GM23338 (cell line): ENCODE measurements around the gene DENR. TPM values are rescaled to one million over a fixed set of nuclear protein-coding genes. Genes with fewer than 3 reads are reported as not detected.

Source experiments
- ATAC-seq: fragments of 200-7000 bp; cut with Tn5 transposase; 3 replicates; pipeline ENCODE4 v1.9.1; 2020
- DNase-seq: peaks from one replicate; pipeline ENCODE4 v3.0.0-alpha.2; 2015; ENCODE audit warnings: low spot score
- H2AFZ ChIP-seq: fragments of 200-600 bp; sonication (generic); 2 replicates; pipeline ENCODE4 v1.8.0; 2016; ENCODE audit warnings: antibody characterized with exemption, mild to moderate bottlenecking, moderate library complexity
- H3F3A ChIP-seq: fragments of 200-600 bp; sonication (generic); replicated peaks from 2 replicates; pipeline ENCODE4 v1.8.0; 2017; ENCODE audit warnings: antibody characterized with exemption, mixed run types, low read depth
- H3K27ac ChIP-seq: fragments of 200-600 bp; sonication (generic); 2 replicates; pipeline ENCODE4 v1.6.1; 2016; ENCODE audit warnings: low read depth
- H3K27me3 ChIP-seq: fragments of 200-600 bp; sonication (generic); 2 replicates; pipeline ENCODE4 v1.8.0; 2016; ENCODE audit warnings: mild to moderate bottlenecking, mixed run types, moderate library complexity; ENCODE audit not compliant: insufficient read depth
- H3K36me3 ChIP-seq: fragments of 200-600 bp; sonication (generic); 2 replicates; pipeline ENCODE4 v1.8.0; 2016; ENCODE audit warnings: mild to moderate bottlenecking; ENCODE audit not compliant: insufficient read depth
- H3K4me1 ChIP-seq: fragments of 200-600 bp; sonication (generic); 2 replicates; pipeline ENCODE4 v1.8.0; 2016; ENCODE audit warnings: mild to moderate bottlenecking, moderate library complexity; ENCODE audit not compliant: insufficient read depth
- H3K4me2 ChIP-seq: fragments of 200-600 bp; sonication (generic); 2 replicates; pipeline ENCODE4 v1.7.1; 2017; ENCODE audit warnings: mixed run types
- H3K4me3 ChIP-seq: fragments of 200-600 bp; sonication (generic); 2 replicates; pipeline ENCODE4 v1.6.1; 2016; ENCODE audit warnings: mixed run types
- H3K79me2 ChIP-seq: fragments of 200-600 bp; sonication (generic); replicated peaks from 2 replicates; pipeline ENCODE4 v1.8.0; 2017; ENCODE audit warnings: mild to moderate bottlenecking; ENCODE audit not compliant: insufficient read depth
- H3K9me2 ChIP-seq: fragments of 200-600 bp; sonication (generic); 2 replicates; pipeline ENCODE4 v1.8.0; 2017; ENCODE audit not compliant: insufficient read depth
- H4K20me1 ChIP-seq: fragments of 200-600 bp; sonication (generic); replicated peaks from 2 replicates; pipeline ENCODE4 v1.8.0; 2017; ENCODE audit warnings: mild to moderate bottlenecking; ENCODE audit not compliant: insufficient read depth
- H3K27ac Mint-ChIP-seq: 2 replicates; pipeline ENCODE4 v1.8.0; 2020; ENCODE audit warnings: inconsistent platforms, mild to moderate bottlenecking, moderate library complexity, mixed read lengths
- H3K27me3 Mint-ChIP-seq: 3 replicates; pipeline ENCODE4 v1.8.0; 2022; ENCODE audit warnings: low read depth, mild to moderate bottlenecking, moderate library complexity, mixed read lengths, inconsistent platforms; ENCODE audit not compliant: insufficient read depth, poor library complexity
- H3K36me3 Mint-ChIP-seq: 3 replicates; pipeline ENCODE4 v1.8.0; 2021; ENCODE audit warnings: low read depth, mild to moderate bottlenecking, inconsistent platforms, moderate library complexity, mixed read lengths
- H3K4me1 Mint-ChIP-seq: 3 replicates; pipeline ENCODE4 v1.8.0; 2020; ENCODE audit warnings: mild to moderate bottlenecking, inconsistent platforms, mixed read lengths
- H3K4me3 Mint-ChIP-seq: 3 replicates; pipeline ENCODE4 v1.8.0; 2021; ENCODE audit warnings: moderate library complexity, mild to moderate bottlenecking, inconsistent platforms, mixed read lengths
- H3K9me3 Mint-ChIP-seq: 3 replicates; pipeline ENCODE4 v1.8.0; 2020; ENCODE audit warnings: moderate library complexity, mild to moderate bottlenecking, inconsistent platforms, mixed read lengths
- CREB1 ChIP-seq: fragments of 250-450 bp; sonication (Bioruptor Pico); IDR thresholded peaks from 2 replicates; pipeline ENCODE4 v1.5.0; 2020; ENCODE audit warnings: low read depth, mild to moderate bottlenecking, moderate library complexity
- CTCF ChIP-seq, 2 experiments: fragments of 200-600 bp in 1 of 2; sonication (generic) in 1 of 2; conservative IDR thresholded peaks; 2 replicates each; pipeline versions ENCODE4 v1.5.1 to v1.6.1; 2016 to 2017; ENCODE audit warnings: antibody characterized with exemption in 2 of 2, low read depth in 2 of 2, mild to moderate bottlenecking in 2 of 2, moderate library complexity in 1 of 2
- ETS1 ChIP-seq: IDR thresholded peaks from 2 replicates; pipeline ENCODE4 v1.6.1; 2016; ENCODE audit warnings: antibody characterized with exemption
- EZH2 ChIP-seq: fragments of 200-600 bp; sonication (generic); IDR thresholded peaks from one replicate; pipeline ENCODE4 v1.8.0; 2017; ENCODE audit warnings: antibody characterized with exemption, mild to moderate bottlenecking, low read depth; ENCODE audit not compliant: unreplicated experiment
- EZH2phosphoT487 ChIP-seq: fragments of 200-600 bp; sonication (generic); IDR thresholded peaks from one replicate; pipeline ENCODE4 v1.8.1; 2018; ENCODE audit warnings: antibody characterized with exemption; ENCODE audit not compliant: unreplicated experiment
- JUNB ChIP-seq: IDR thresholded peaks from one replicate; pipeline ENCODE4 v1.6.1; 2016; ENCODE audit warnings: antibody characterized with exemption; ENCODE audit not compliant: unreplicated experiment
- STAT1 ChIP-seq: IDR thresholded peaks from one replicate; pipeline ENCODE4 v1.6.1; 2016; ENCODE audit warnings: antibody characterized with exemption; ENCODE audit not compliant: unreplicated experiment
- ZNF114 ChIP-seq: fragments of 250-450 bp; sonication (Bioruptor Pico); IDR thresholded peaks from 2 replicates; pipeline ENCODE4 v1.5.0; 2020; ENCODE audit warnings: mild to moderate bottlenecking, moderate library complexity
- ZNF331 ChIP-seq: fragments of 250-450 bp; sonication (Bioruptor Pico); IDR thresholded peaks from 2 replicates; pipeline ENCODE4 v1.5.0; 2020; ENCODE audit warnings: low read depth, mild to moderate bottlenecking, moderate library complexity
- polyA plus RNA-seq: library from polyadenylated mRNA; unstranded; fragments of >200 nt; fragmentation: Nextera tagmentation; extraction: Ambion mirVana; gene quantifications from 2 replicates; pipeline ENCODE4 v1.2.1, GENCODE V29; 2016
- total RNA-seq: library from RNA; depleted of rRNA; stranded (reverse); fragments of >200 nt; shearing (Covaris generic); gene quantifications from 2 replicates; pipeline ENCODE4 v1.2.3, GENCODE V29; 2014
- TF ChIP-seq, protein P1 (sequence below): IDR thresholded peaks from one replicate; pipeline ENCODE4 v1.6.1; 2018; ENCODE audit warnings: antibody characterized with exemption; ENCODE audit not compliant: unreplicated experiment

DENR gene
- total and polyA plus RNA-seq, 2 experiments from 2014 or later, result 55.2 to 130 TPM

DNA sequence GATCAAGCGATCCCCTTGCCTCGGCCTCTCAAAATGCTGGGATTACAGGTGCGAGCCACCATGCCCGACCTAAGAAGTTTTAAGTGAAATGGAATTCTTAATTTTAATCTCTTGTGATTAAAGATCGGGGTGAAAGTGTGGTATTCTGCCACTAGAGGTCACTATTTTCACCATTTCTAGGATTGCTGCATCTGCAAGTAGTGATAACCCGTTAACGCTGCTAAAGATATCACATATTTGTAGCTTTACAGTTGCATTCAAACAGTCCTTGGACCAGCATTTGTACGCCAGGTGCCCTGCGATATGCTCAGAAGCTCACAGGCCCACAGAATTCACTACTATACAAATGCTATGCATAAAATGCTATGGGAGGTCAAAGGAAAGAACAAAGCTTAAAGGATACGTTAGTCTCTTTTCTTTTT lies 41.1 kb downstream of the DENR start:
- Mint-ChIP-seq H3K27me3 (no peaks in the 10 kb centered on the region), H3K4me1 (peaks cover 3% of the 10 kb centered on the region; the same call in 2 of the 3 replicates), H3K4me3 (no peak overlapping the region), H3K36me3 (no peaks in the 10 kb centered on the region), H3K27ac (no peak overlapping the region), H3K9me3 (no peaks in the 10 kb centered on the region)
- Histone ChIP-seq H3K4me1 (0 out of 2 replicates have a peak, but pooled peaks cover 5% of the 10 kb centered on the region), H3K4me2 (no peak overlapping the region), H3K36me3 (no peaks in the 10 kb centered on the region; the same call in 1 of the 2 replicates), H3K27me3 (no peaks in the 10 kb centered on the region), H4K20me1 (no peaks in the 10 kb centered on the region), H3K27ac (no peak overlapping the region), H3K4me3 (no peak overlapping the region), H3F3A (no peaks in the 10 kb centered on the region), H3K79me2 (no peaks in the 10 kb centered on the region), H2AFZ (no peak overlapping the region), H3K9me2 (no peaks in the 10 kb centered on the region)
- peak; percentile 80 for DNase-seq
- ATAC-seq, result peak; percentile 64
- TF ChIP-seq JUNB (no peak), EZH2phosphoT487 (no peak), CTCF (conservative IDR thresholded peaks at IDR 0.05; ENCODE audit: low read depth in 2 of 2) (peak; percentile 71 to 82)
- TF ChIP-seq, protein P1, sequence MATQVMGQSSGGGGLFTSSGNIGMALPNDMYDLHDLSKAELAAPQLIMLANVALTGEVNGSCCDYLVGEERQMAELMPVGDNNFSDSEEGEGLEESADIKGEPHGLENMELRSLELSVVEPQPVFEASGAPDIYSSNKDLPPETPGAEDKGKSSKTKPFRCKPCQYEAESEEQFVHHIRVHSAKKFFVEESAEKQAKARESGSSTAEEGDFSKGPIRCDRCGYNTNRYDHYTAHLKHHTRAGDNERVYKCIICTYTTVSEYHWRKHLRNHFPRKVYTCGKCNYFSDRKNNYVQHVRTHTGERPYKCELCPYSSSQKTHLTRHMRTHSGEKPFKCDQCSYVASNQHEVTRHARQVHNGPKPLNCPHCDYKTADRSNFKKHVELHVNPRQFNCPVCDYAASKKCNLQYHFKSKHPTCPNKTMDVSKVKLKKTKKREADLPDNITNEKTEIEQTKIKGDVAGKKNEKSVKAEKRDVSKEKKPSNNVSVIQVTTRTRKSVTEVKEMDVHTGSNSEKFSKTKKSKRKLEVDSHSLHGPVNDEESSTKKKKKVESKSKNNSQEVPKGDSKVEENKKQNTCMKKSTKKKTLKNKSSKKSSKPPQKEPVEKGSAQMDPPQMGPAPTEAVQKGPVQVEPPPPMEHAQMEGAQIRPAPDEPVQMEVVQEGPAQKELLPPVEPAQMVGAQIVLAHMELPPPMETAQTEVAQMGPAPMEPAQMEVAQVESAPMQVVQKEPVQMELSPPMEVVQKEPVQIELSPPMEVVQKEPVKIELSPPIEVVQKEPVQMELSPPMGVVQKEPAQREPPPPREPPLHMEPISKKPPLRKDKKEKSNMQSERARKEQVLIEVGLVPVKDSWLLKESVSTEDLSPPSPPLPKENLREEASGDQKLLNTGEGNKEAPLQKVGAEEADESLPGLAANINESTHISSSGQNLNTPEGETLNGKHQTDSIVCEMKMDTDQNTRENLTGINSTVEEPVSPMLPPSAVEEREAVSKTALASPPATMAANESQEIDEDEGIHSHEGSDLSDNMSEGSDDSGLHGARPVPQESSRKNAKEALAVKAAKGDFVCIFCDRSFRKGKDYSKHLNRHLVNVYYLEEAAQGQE, result no peak

GRCh38 chr12:122795807-122796206 lies 43.2 kb downstream of the DENR start:
- 0 out of 2 replicates have a peak, but pooled peaks cover 1% of the 10 kb centered on the region for H3K4me1 ChIP-seq
- H2AFZ ChIP-seq, result no peak overlapping the region
- no peak overlapping the region for H3K4me3 ChIP-seq
- no peak for DNase-seq
- H3K27me3 Mint-ChIP-seq, result no peaks in the 10 kb centered on the region
- peak; percentile 44 for ATAC-seq
- H3F3A ChIP-seq, result no peaks in the 10 kb centered on the region
- H3K27ac ChIP-seq, result no peak overlapping the region
- no peak overlapping the region for H3K4me3 Mint-ChIP-seq
- H3K36me3 ChIP-seq, result no peaks in the 10 kb centered on the region
- H3K4me1 Mint-ChIP-seq, result peaks cover 1% of the 10 kb centered on the region; the same call in 2 of the 3 replicates
- H3K27me3 ChIP-seq, result no peaks in the 10 kb centered on the region
- H3K4me2 ChIP-seq, result no peak overlapping the region
- H3K9me3 Mint-ChIP-seq, result no peaks in the 10 kb centered on the region
- no peaks in the 10 kb centered on the region for H3K9me2 ChIP-seq
- H4K20me1 ChIP-seq, result no peaks in the 10 kb centered on the region
- H3K36me3 Mint-ChIP-seq, result no peaks in the 10 kb centered on the region
- no peaks in the 10 kb centered on the region for H3K79me2 ChIP-seq
- no peak overlapping the region for H3K27ac Mint-ChIP-seq
- TF ChIP-seq CREB1, result no peak
- TF ChIP-seq CTCF (conservative IDR thresholded peaks at IDR 0.05; ENCODE audit: low read depth in 2 of 2), result no peak
- TF ChIP-seq ZNF114 (CRISPR knock-in tag), result no peak
- no peak for TF ChIP-seq STAT1
- TF ChIP-seq, protein P1, result no peak
- no peak for TF ChIP-seq ETS1
- TF ChIP-seq EZH2, result no peak
- TF ChIP-seq ZNF331 (CRISPR knock-in tag), result no peak
- TF ChIP-seq JUNB, result no peak
